ENCODE measurements around the gene COL4A5. TPM values are rescaled to one million over a fixed set of nuclear protein-coding genes. Genes with fewer than 3 reads are reported as not detected.

The COL4A5 gene
- total RNA-seq, 1 donor from 2014 or later: not detected

DNA sequence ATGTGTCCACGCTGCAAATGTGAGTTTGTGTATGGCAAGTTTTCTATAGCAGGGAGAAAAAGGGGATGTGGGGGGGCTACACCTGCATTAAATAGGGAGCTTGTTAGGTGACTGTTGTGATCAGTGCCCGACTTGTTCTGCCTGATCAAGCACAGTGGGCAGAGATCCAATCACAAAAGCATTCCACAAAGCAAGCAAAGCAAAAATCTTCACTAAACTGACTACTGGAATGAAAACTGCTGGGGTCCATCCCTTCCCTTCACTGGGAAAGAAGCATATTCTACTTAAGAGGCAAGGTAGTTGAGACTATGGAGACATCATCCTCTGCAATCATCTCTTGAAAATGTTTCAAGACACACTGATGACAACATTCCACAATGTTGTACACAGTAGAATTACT, 291.5 kb downstream of the COL4A5 start:
- no peaks in the 10 kb centered on the region for H3K36me3 Mint-ChIP-seq (ENCODE audit: low read depth)
- TF ChIP-seq CTCF (IDR thresholded peaks at IDR 0.05): no peak
- ATAC-seq (ENCODE audit: low read depth): no peak
- H3K4me3 Mint-ChIP-seq: no peak overlapping the region
- no peak overlapping the region for H3K27ac Mint-ChIP-seq
- intact Hi-C loops (cut with micrococcal nuclease): no loop called here
- POLR2A ChIA-PET: no interaction called here
- no peaks in the 10 kb centered on the region for H3K9me3 Mint-ChIP-seq
- peaks cover 12% of the 10 kb centered on the region for H3K27me3 Mint-ChIP-seq
- peaks cover 1% of the 10 kb centered on the region for H3K4me1 Mint-ChIP-seq
- CTCF ChIA-PET: no interaction called here
- no peak for DNase-seq

DNA sequence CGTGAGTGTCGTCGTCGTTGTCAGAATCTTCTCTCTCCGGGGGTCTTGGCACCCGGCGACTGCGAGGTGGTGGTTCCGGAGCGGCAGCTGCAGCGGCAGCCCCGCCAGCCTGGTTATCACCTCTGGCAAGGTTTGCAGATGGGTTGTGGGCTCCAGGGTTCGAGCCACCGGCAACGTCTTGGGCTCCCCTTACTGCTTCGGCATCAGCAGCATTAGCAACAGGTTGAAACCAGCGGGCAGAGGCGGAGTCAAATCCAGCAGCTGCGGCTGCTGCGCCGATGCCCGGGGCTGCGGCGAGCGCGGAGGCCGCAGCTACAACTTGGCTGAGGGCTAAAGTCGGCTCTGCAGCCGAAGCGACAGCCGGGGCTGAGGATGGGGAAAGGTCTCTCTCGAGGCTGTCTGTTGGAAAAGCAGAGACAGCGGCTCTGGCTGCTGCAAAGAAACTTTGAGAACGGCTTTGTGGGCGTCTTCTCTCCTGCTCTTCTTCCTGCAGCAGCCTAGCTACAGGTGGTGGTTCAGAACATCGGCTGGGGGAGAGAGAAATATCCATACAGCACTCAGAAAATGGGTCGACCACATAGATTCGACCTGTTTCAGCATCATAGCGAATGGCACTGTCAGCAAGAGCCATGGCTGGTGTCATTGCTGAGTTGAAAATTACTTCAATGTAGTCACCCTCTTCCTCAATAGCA, 293.1 kb downstream of the COL4A5 start:
- Mint-ChIP-seq H3K9me3 (no peaks in the 10 kb centered on the region), H3K27me3 (peaks cover 18% of the 10 kb centered on the region), H3K27ac (no peak overlapping the region), H3K4me3 (no peak overlapping the region), H3K4me1 (peaks cover 4% of the 10 kb centered on the region), H3K36me3 (ENCODE audit: low read depth) (no peaks in the 10 kb centered on the region)
- TF ChIP-seq CTCF (IDR thresholded peaks at IDR 0.05): no peak
- intact Hi-C loops (cut with micrococcal nuclease): no loop called here
- CTCF ChIA-PET: no interaction called here
- POLR2A ChIA-PET: no interaction called here
- DNase-seq: no peak
- ATAC-seq (ENCODE audit: low read depth): no peak

GRCh38 chrX:108734426-108734825, 294.8 kb downstream of the COL4A5 start:
- CTCF ChIA-PET: no interaction called here
- ATAC-seq (ENCODE audit: low read depth): no peak
- POLR2A ChIA-PET: no interaction called here

GRCh38 chrX:108735091-108735678, 295.5 kb downstream of the COL4A5 start:
- Mint-ChIP-seq H3K36me3 (ENCODE audit: low read depth) (no peaks in the 10 kb centered on the region), H3K27ac (no peak overlapping the region), H3K4me3 (no peak overlapping the region), H3K27me3 (peaks cover 20% of the 10 kb centered on the region), H3K9me3 (no peaks in the 10 kb centered on the region), H3K4me1 (peaks cover 4% of the 10 kb centered on the region)
- ATAC-seq (ENCODE audit: low read depth): no peak
- no peak for DNase-seq
- TF ChIP-seq CTCF (IDR thresholded peaks at IDR 0.05): no peak
- POLR2A ChIA-PET: no interaction called here
- intact Hi-C loops (cut with micrococcal nuclease): no loop called here
- CTCF ChIA-PET: no interaction called here

More at GRCh38 chrX:108734426-108734825, 294.8 kb downstream of the COL4A5 start:
- no peak for TF ChIP-seq CTCF (IDR thresholded peaks at IDR 0.05)
- no peaks in the 10 kb centered on the region for H3K9me3 Mint-ChIP-seq
- intact Hi-C loops (cut with micrococcal nuclease): no loop called here
- no peaks in the 10 kb centered on the region for H3K36me3 Mint-ChIP-seq (ENCODE audit: low read depth)
- no peak overlapping the region for H3K4me3 Mint-ChIP-seq
- no peak overlapping the region for H3K27ac Mint-ChIP-seq
- peaks cover 4% of the 10 kb centered on the region for H3K4me1 Mint-ChIP-seq
- H3K27me3 Mint-ChIP-seq: peaks cover 20% of the 10 kb centered on the region
- DNase-seq: no peak

DNA sequence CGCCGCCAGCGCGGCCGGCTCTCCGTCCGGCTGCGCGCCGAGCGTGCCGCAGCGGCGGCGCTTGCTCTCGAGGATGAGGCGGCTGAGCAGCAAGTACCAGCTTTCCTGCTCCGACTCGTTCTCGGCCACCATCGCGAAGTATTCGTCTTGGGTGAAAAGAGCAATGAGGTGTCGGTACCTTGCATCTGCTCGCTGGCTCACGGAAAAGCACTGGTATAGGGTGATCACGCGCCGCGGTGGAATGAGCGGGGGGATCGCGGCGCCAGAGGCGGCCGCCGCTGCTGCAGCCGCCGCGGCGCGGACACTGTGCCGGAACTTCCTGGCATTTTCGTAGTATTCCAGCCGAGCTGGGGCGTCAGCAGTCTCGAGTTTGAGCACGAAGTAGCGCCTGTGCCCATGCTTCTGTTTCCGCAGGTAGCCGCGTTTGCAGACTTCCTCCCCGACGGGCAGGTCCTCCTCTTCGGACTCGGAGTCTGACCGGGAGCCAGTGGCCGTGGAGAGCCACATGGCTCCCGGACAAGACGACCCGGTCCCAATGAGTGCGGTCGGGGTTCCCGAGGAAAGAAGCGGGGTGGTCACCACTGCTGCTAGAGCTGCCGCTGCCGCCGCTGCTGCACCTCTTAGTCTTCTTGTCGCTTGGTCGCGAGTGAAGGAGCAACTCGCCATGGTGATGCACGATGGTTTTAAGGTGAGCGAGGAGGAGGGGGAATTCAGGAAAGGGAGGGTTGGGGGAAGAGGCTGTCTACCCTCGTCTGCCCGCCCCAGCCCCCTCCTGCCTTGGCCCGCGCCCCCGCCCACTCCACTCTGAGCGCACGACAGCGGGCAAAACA, 296.3 kb downstream of the COL4A5 start:
- intact Hi-C loops (cut with micrococcal nuclease): no loop called here
- Mint-ChIP-seq H3K4me3 (no peak overlapping the region), H3K9me3 (no peaks in the 10 kb centered on the region), H3K27ac (no peak overlapping the region), H3K36me3 (ENCODE audit: low read depth) (no peaks in the 10 kb centered on the region), H3K27me3 (peaks cover 19% of the 10 kb centered on the region), H3K4me1 (peaks cover 4% of the 10 kb centered on the region)
- TF ChIP-seq CTCF (IDR thresholded peaks at IDR 0.05): no peak
- POLR2A ChIA-PET: no interaction called here
- ATAC-seq (ENCODE audit: low read depth) (no peak), DNase-seq (no peak)
- CTCF ChIA-PET: no interaction called here
